ENCODE data around the gene TRIP12.
"Not testable (repeated sequence)": the region's sequence is repeated elsewhere in the genome, so short reads cannot be mapped to it uniquely, and the experiment has no call there.

Gene TRIP12

GRCh38 chr2:229917793-229918192 is 4.0 kb downstream of the TRIP12 start:
- no peak for FAIRE-seq

DNA sequence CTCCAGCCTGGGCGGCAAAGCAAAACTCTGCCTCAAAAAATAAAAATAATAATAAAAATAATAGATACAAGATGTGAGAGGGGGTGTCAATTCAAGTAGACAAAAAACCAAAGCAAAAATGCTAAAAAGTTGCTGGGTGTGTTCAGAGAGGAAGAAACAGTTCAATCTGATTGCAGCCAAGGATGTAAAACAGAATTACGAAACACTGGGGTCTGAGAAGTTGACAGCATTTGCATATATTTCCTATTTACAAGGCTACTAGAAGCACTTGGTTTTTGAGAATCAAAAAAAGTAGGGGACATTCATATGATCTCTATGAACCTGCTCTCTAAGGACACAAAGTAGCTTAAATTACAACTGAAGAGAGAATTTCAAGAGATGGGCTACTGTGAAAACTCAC is 7.6 kb downstream of the TRIP12 start:
- FAIRE-seq: no peak

DNA sequence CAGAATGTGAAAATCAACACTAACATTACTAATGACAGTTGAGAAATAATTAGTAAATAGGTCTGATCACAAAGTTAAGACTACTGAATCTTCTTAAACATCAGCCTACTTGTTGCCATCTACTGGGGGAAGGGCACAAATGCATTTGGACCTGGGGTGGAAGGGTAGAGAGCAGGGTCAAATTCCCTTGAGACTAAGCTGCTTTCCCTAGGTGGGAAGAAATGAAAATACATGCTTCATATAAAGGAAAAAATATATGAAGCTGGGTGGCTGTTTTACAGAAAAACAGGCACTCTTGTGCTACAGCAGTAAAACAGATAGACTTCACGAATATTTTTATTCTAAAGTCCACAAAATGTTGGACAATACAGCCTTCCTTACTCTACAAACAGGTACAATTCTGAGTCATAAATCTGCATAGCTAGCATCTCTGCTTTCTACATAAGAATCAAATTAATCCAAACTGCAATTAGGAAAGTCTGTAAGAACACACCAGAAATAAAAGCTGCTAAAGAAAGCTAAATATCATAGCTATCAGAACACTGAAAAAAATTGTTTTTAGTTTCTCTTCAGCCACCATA is 10.9 kb downstream of the TRIP12 start:
- no peak for FAIRE-seq

DNA sequence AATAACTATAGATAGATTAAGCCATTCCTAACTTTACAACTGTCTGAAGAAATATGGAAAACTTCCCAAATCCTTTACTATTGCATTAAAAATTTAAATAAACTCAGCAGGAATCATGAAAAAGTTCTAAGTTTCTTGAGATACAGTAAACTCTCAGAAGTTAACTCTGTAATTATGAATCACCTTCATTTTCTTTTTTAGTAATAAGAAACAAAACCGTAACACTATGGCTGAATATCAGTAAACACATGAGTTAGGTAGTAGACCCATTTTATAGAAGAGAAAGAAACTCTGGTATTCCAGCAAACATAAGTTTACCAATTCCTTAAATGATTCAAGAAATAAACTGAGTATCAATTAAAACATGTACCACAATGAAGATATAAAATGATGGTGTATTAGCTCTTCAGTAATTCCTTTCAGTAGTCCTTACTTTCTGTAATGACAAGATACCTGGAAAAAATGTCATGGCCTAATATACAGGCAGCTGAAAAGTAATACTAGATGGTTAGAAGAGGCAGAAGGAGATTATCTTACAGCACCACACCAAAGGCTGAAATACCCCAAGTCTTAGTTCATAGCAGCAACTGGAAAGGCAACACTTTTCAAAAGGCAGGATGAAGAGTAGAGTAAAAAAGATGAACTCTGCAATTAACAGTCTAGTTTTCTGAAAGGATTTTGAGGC is 11.5 kb downstream of the TRIP12 start:
- FAIRE-seq: no peak

DNA sequence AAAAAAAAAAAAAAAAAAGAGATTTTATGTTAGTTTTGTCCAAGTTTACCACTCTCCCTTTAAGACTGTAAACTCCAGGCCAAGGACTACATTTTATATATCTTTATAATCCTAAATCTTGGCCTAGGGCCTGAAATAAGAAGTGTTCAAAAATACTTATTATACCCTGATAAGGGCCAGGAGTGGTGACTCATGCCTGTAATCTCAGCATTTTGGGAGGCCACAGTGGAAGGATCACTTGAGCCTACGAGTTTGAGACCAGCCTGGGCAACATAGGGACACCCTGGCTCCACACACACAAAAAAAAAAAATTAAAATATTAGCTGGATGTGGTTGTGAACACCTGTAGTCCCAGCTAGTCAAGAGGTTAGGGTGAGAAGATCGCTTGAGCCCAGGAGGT is 12.7 kb downstream of the TRIP12 start:
- no peak for FAIRE-seq

DNA sequence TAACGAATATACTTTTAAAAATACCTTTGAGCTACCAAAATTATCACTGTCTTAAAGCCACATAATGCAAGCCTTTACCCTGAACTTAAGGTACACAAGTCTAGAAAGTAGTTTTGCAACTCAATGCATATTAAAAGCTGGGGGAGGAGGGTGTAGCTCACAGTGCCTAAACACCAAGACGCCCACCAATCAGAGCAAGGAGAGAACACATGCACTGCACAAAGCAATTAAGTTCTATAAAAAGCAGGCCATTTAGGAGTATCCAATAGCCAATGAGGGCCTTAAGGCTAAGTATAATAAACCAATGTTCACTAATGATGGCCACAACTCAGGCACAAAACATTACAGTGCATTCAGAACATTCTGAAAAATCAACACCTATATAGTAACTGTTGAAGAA is 16.2 kb downstream of the TRIP12 start:
- no peak for FAIRE-seq

DNA sequence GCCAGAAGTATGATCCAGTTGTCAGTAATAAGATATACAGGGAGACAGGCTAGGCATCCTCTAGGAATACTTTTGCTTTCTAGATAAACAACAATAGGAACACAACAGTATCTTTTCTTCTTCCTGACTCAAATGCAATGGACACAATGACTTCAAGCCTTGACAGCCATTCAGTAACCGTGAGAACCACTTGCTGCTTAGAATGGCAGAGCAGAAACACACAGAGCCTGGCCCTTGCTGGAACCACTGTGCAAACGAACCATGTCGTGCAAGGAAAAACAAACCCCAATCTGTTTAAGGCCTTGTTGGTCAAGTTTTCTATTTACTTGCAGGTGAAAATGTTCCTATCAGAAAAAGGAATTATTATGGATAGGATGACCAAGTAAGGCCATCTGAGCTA is 18.8 kb downstream of the TRIP12 start:
- FAIRE-seq: no peak

GRCh38 chr2:229901819-229902218 is 20.0 kb downstream of the TRIP12 start:
- FAIRE-seq: no peak

- FAIRE-seq: not testable (repeated sequence)
Measured at GRCh38 chr2:229900514-229900913, 21.3 kb downstream of the TRIP12 start.

DNA sequence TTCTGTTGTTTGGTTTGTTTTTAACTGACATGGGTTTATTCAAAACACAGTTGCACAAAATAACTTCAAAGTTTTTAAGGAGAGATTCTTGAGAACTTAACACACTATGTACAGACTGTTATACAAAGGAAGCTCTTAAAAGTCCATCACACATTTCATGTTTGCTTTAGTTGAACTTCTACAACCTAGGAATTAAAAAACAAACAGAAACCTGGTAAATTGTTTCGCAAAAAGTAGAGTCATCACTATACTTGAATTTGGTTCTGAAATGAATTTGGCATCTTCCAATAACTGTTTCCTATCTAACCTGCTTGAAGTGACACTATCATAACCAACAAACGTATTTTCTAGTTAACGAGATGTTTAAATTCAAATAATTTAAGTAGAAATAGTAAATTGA is 21.8 kb downstream of the TRIP12 start:
- FAIRE-seq: no peak

- no peak for FAIRE-seq
Measured at GRCh38 chr2:229899604-229900003, 22.2 kb downstream of the TRIP12 start.

DNA sequence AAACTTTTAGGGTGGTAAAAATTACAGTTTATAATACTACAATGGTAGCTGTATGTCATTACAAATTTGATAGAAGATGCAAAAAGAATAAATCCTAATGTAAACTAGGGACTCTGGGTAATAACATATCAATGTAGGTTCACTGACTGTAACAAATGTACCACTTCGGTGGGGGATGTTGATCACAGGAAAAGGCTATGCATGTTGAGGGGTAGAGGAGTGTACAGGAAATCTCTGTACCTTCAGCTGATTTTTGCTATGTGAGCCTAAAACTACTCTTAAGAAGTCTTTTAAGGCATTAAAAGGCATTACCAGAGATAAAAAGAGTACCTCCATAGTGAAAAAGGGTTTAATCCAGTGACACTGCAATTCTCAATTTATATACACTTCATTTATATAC is 25.0 kb downstream of the TRIP12 start:
- no peak for FAIRE-seq

GRCh38 chr2:229889023-229889422 is 32.8 kb downstream of the TRIP12 start:
- FAIRE-seq: no peak

DNA sequence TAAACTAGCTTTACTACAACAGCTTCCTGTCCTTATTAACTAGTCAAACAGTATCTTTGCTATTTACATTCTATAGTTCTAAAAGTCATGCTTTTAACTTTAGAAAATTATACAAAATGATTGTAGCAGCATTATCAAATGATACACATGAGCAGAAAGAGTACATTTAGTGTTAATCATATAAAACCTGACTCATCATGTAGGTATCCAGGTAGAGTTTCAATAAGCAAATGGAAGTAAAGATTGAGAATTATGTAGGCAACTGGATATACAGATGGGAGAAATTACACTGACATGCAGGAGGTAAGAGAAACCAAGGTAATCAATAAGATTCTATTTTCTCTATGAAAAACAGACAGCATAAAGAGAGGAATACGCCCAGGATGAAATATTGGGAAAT is 33.8 kb downstream of the TRIP12 start:
- no peak for FAIRE-seq

DNA sequence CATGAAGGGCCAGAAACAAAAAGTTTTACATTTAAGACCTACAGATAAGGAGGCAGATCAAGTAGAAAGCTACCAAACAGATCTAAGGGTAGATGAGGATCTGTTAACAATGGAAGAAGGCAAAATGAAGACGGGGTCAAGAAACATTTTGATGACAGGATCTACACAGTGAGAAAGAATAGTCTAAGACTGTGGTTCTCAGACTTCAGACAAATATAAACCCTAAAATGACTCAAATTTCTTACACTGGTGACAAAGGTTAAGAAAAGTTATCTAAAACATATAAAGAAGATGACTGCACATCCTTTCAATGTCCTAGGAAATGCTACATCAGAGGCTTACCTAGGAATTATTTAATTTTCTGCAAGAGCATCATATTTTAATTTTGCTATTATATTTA is 34.4 kb downstream of the TRIP12 start:
- FAIRE-seq: no peak

GRCh38 chr2:229884775-229885699 is 36.8 kb downstream of the TRIP12 start:
- no peak for FAIRE-seq

- FAIRE-seq: no peak
Measured at GRCh38 chr2:229882583-229882982, 39.2 kb downstream of the TRIP12 start.

DNA sequence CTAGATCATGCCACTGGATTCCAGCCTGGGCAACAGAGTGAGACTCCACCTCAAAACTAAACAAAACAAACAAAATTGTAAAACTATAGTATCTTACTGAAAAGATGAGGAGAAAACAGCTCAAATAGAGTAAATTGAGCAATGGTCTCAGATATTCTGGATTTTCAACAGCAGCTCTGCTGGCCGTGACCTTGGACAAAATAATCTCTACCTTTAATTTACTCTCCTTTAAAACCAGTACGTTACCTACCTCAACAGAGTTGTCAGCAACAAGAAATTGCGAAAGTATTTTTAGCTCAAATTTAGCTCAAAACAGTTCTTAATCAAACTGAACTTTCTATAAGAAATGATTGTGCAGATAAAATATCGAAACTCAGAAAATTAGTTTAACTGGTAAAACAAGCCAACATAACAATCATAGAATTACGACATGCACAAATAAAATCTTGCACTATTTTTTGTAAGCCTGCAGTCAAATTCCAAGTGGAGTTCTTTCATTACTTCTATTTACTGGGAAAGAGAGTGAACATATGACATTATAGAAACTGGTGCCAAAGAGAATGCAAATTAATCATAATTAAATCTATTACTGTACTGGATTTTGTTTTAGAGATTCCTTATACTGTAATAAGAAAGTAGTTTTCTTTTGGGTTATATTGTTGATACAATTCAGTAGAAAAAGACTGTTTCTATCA is 40.8 kb downstream of the TRIP12 start:
- FAIRE-seq: no peak

- no peak for FAIRE-seq
Measured at GRCh38 chr2:229879191-229879950, 42.4 kb downstream of the TRIP12 start.

- FAIRE-seq: no peak
Measured at GRCh38 chr2:229875549-229875948, 46.3 kb downstream of the TRIP12 start.

DNA sequence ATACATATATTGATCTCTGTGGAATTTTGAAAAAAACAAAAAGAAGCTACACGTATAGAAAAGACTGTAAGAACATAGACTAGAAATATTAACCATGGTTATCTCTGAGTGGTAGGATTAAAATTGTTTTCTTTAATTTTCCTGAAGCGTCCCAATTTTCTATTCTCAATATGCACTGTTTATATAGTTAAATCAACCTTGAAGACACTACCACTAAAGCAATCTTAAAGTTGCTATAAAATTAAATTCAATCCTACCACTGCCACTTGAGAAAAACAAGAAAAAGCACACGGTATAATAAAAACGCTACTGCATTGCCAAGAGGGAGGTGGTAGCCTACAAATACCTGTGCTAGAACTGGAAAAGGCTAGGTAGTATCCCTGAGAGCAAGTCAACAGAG is 47.2 kb downstream of the TRIP12 start:
- FAIRE-seq: no peak

DNA sequence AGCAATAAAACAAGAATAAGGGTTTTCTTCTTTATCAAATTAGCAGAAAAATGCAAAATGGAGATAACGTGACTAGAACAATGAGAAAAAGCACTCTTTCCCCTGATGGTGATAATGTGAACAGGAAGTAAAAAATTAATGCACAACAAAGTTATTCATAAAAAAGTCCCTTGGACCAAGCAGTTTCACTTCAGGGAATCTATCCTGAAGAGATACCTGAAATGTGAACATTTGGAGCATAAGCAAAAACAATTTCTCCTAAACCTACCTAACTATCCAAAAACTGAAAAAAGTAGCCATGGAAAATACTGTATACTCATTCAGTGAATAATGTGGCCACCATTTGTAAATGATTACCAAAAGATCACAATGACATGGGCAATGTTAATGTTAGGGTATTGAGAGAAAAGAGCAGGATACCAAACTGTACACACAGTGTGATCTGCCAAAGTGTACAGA is 48.7 kb downstream of the TRIP12 start:
- no peak for FAIRE-seq
